GM12872 (cell line): ENCODE measurements around the gene DNASE2B.

Experiments
- CTCF ChIP-seq: IDR thresholded peaks from 3 replicates; pipeline ENCODE4 v1.5.1; 2011; ENCODE audit warnings: low read depth, mild to moderate bottlenecking, low read length, moderate library complexity; ENCODE audit not compliant: insufficient read depth

DNASE2B gene

GRCh38 chr1:84452436-84452835 is 54.2 kb downstream of the DNASE2B start:
- no peak for TF ChIP-seq CTCF

GRCh38 chr1:84462118-84462517 is 63.8 kb downstream of the DNASE2B start:
- no peak for TF ChIP-seq CTCF
